HG03095 (cell line): Measurements from ENCODE around the gene CPNE1.

Source experiments
- ATAC-seq: cut with Tn5 transposase; IDR thresholded peaks from one replicate; pipeline ENCODE4 v1.9.1; 2021; ENCODE audit warnings: moderate library complexity; ENCODE audit not compliant: unreplicated experiment

CPNE1 gene

GRCh38 chr20:35621560-35621946 is 43.1 kb downstream of the CPNE1 start:
- no peak for ATAC-seq

- ATAC-seq, result no peak
These were observed 43.7 kb downstream of the CPNE1 start for GRCh38 chr20:35620818-35621559.

GRCh38 chr20:35619196-35620095 is 45.3 kb downstream of the CPNE1 start:
- ATAC-seq, result peak; percentile 35

- ATAC-seq, result no peak
These were observed 46.2 kb downstream of the CPNE1 start for GRCh38 chr20:35618263-35619131.

- ATAC-seq, result no peak
These were observed 47.1 kb downstream of the CPNE1 start for GRCh38 chr20:35617397-35618262.

GRCh38 chr20:35616465-35617396 is 48.0 kb downstream of the CPNE1 start:
- ATAC-seq, result peak; percentile 23

- peak; percentile 63 for ATAC-seq
These were observed 48.8 kb downstream of the CPNE1 start, which contains the start of gene SPAG4 for GRCh38 chr20:35615667-35616464. TSS of gene SPAG4 (plus strand) at chr20:35615829. CDS start at chr20:35616004, 175 bp downstream.

- peak; percentile 34 for ATAC-seq
These were observed 53.2 kb downstream of the CPNE1 start for GRCh38 chr20:35611482-35611881.

- ATAC-seq, result no peak
These were observed 53.8 kb downstream of the CPNE1 start for GRCh38 chr20:35610833-35611427.

- no peak for ATAC-seq
These were observed 57.5 kb downstream of the CPNE1 start for GRCh38 chr20:35607003-35607735.

GRCh38 chr20:35606127-35606526 is 58.6 kb downstream of the CPNE1 start:
- ATAC-seq, result no peak

GRCh38 chr20:35604449-35604747 is 60.3 kb downstream of the CPNE1 start:
- no peak for ATAC-seq

- ATAC-seq, result no peak
These were observed 60.8 kb downstream of the CPNE1 start for GRCh38 chr20:35603695-35604448.

GRCh38 chr20:35602851-35603495 is 61.7 kb downstream of the CPNE1 start:
- ATAC-seq, result no peak

GRCh38 chr20:35601990-35602389 is 62.7 kb downstream of the CPNE1 start:
- no peak for ATAC-seq
